Right lobe of liver (tissue), 6 donors: ENCODE data around the gene PNLDC1. TPM values are rescaled to one million over a fixed set of nuclear protein-coding genes. Genes with fewer than 3 reads are reported as not detected.

Experiments used
- ATAC-seq, 4 donors: fragments of 200-7000 bp; cut with Tn5 transposase; one replicate each; pipeline ENCODE4 v1.9.1; 2020; ENCODE audit warnings: mild to moderate bottlenecking in 4 of 4, moderate library complexity in 4 of 4
- DNase-seq, 3 donors: peaks; one replicate each; pipeline ENCODE4 v3.0.0-alpha.2; 2020
- H3K27ac ChIP-seq, 3 donors: fragments of 200-600 bp; one replicate each; pipeline ENCODE4 v1.8.0; 2022
- H3K27me3 ChIP-seq, 2 donors: fragments of 200-600 bp; one replicate each; pipeline ENCODE4 v1.8.0; 2022
- H3K36me3 ChIP-seq, 4 donors: fragments of 200-600 bp; sonication (generic) in 1 of 4; one replicate each; pipeline versions ENCODE4 v1.5.1 to v1.8.0; 2017 to 2022; ENCODE audit warnings: control low read depth in 1 of 4
- H3K4me1 ChIP-seq, 4 donors: fragments of 200-600 bp; sonication (generic) in 1 of 4; one replicate each; pipeline versions ENCODE4 v1.5.1 to v1.8.0; 2017 to 2022; ENCODE audit warnings: control low read depth in 1 of 4
- H3K4me3 ChIP-seq, 3 donors: fragments of 200-600 bp; one replicate each; pipeline ENCODE4 v1.8.0; 2022
- H3K9me3 ChIP-seq, 4 donors: fragments of 200-600 bp; sonication (generic) in 1 of 4; one replicate each; pipeline versions ENCODE4 v1.5.1 to v1.8.0; 2017 to 2022; ENCODE audit warnings: control low read depth in 1 of 4
- CTCF ChIP-seq, 4 donors: fragments of 200-600 bp in 3 of 4; fragments of 450-650 bp in 1 of 4; IDR thresholded peaks; one replicate each; pipeline versions ENCODE4 v1.5.1 to v1.8.0; 2016 to 2022; ENCODE audit warnings: antibody characterized with exemption in 4 of 4, mild to moderate bottlenecking in 2 of 4
- POLR2A ChIP-seq: fragments of 450-650 bp; IDR thresholded peaks from one replicate; pipeline ENCODE4 v1.6.1; 2017; ENCODE audit warnings: antibody characterized with exemption, mild to moderate bottlenecking
- WGBS: methylation state at CpG from one replicate; pipeline ENCODE4 v1.1.6; 2018; ENCODE audit warnings: low coverage, low lambda C conversion rate; ENCODE audit not compliant: insufficient coverage; ENCODE audit errors: missing lambda C conversion rate; 5-methylcytosine and 5-hydroxymethylcytosine counted together
- intact Hi-C, 2 donors: fragments of 100-400 bp; cut with DNase I; formaldehyde crosslinking; loops; one replicate each; pipeline versions ENCODE4 v1.11.2 to v1.14.1; 2022
- total RNA-seq, 6 experiments: library from RNA; depleted of rRNA in 2 of 6; stranded (reverse); fragments of >200 nt in 2 of 6; fragmentation: NEBNext Ultra II Directional in 3 of 6; extraction: Animal tissue kit (Norgen Biotek cat#: 25700) in 3 of 6; gene quantifications; one replicate each; pipeline versions ENCODE4 v1.1.0 to v1.2.4, GENCODE V29; 2016 to 2023
- donor health status: DM: no; HTN: yes; CAD: no.
- donor health status: DM: no; HTN: no; CAD: no.
- donor health status: DM: no; HTN: no; CAD: no.
- donor health status: DM: no; HTN: yes; CAD: no.
- donor health status: DM: no; HTN: yes; CAD: no.

The PNLDC1 gene
- total RNA-seq, 6 experiments from 2014 or later, result 0.15 TPM; not detected in 5

GRCh38 chr6:159797554-159797953 is 2.5 kb upstream of the PNLDC1 start:
- Histone ChIP-seq H3K27ac (no peak overlapping the region), H3K4me1 (peaks cover 0 to 5% (median 0%) of the 10 kb centered on the region in 4 donors), H3K9me3 (no peaks in the 10 kb centered on the region), H3K27me3 (no peaks in the 10 kb centered on the region), H3K36me3 (peaks cover 3 to 40% (median 20%) of the 10 kb centered on the region in 4 donors), H3K4me3 (no peak overlapping the region)
- DNase-seq (no peak), ATAC-seq (no peak)
- intact Hi-C loops, result no loop called here
- no peak for TF ChIP-seq CTCF (IDR thresholded peaks at IDR 0.05)
- TF ChIP-seq POLR2A, result no peak
- 25% methylated on average over 1 of the region's 1 CpG for WGBS

- peaks cover 3 to 25% (median 12%) of the 10 kb centered on the region in 4 donors for H3K36me3 ChIP-seq
- no peak for DNase-seq
- H3K4me1 ChIP-seq, result peaks cover 0 to 9% (median 0%) of the 10 kb centered on the region in 4 donors
- no peak overlapping the region for H3K4me3 ChIP-seq
- H3K9me3 ChIP-seq, result no peaks in the 10 kb centered on the region
- 82% methylated on average over 7 of the region's 8 CpGs for WGBS
- H3K27ac ChIP-seq, result no peak overlapping the region
- H3K27me3 ChIP-seq, result no peaks in the 10 kb centered on the region
- TF ChIP-seq POLR2A (no peak), CTCF (IDR thresholded peaks at IDR 0.05) (no peak)
- intact Hi-C loops, result no loop called here
- ATAC-seq, result no peak
These were observed 1.9 kb downstream of the PNLDC1 start for GRCh38 chr6:159801935-159802334.

GRCh38 chr6:159804504-159804903 is 4.4 kb downstream of the PNLDC1 start:
- Histone ChIP-seq H3K36me3 (no peaks in the 10 kb centered on the region), H3K27ac (no peak overlapping the region), H3K9me3 (no peaks in the 10 kb centered on the region), H3K27me3 (no peaks in the 10 kb centered on the region), H3K4me1 (peaks cover 0 to 9% (median 0%) of the 10 kb centered on the region in 4 donors), H3K4me3 (no peak overlapping the region)
- TF ChIP-seq POLR2A, result no peak
- TF ChIP-seq CTCF (IDR thresholded peaks at IDR 0.05), result no peak
- intact Hi-C loops, result no loop called here
- no peak for DNase-seq
- WGBS, result 83% methylated on average over 10 of the region's 10 CpGs
- ATAC-seq, result no peak

- Histone ChIP-seq H3K27ac (no peak overlapping the region), H3K27me3 (no peaks in the 10 kb centered on the region), H3K4me3 (no peak overlapping the region), H3K36me3 (no peaks in the 10 kb centered on the region), H3K4me1 (peaks cover 0 to 9% (median 0%) of the 10 kb centered on the region in 4 donors), H3K9me3 (no peaks in the 10 kb centered on the region)
- intact Hi-C loops, result no loop called here
- 68% methylated on average over 6 of the region's 6 CpGs for WGBS
- DNase-seq (no peak), ATAC-seq (peak in 2 of 4 donors; percentile 29 to 50)
- no peak for TF ChIP-seq CTCF (IDR thresholded peaks at IDR 0.05)
These were observed 5.5 kb downstream of the PNLDC1 start for GRCh38 chr6:159805440-159806020.
